ENCODE data around the gene GAB2. TPM values are rescaled to one million over a fixed set of nuclear protein-coding genes. Genes with fewer than 3 reads are reported as not detected.

Gene GAB2
- total RNA-seq, 2 experiments from 2014 or later = 0.91 to 0.98 TPM

GRCh38 chr11:78268591-78269410 is 148.8 kb downstream of the GAB2 start:
- H3K27me3 Mint-ChIP-seq = peaks cover 3% of the 10 kb centered on the region
- DNase-seq = no peak
- H3K4me1 Mint-ChIP-seq = no peaks in the 10 kb centered on the region
- H3K4me3 Mint-ChIP-seq = no peak overlapping the region
- H3K36me3 Mint-ChIP-seq = peaks cover 12% of the 10 kb centered on the region
- H3K27ac Mint-ChIP-seq = no peak overlapping the region
- peaks cover 19% of the 10 kb centered on the region for H3K9me3 Mint-ChIP-seq

GRCh38 chr11:78266451-78266850 is 151.2 kb downstream of the GAB2 start:
- DNase-seq = no peak
- H3K27me3 Mint-ChIP-seq = peaks cover 3% of the 10 kb centered on the region
- H3K4me3 Mint-ChIP-seq = no peak overlapping the region
- H3K36me3 Mint-ChIP-seq = no peaks in the 10 kb centered on the region
- H3K9me3 Mint-ChIP-seq = no peaks in the 10 kb centered on the region
- H3K4me1 Mint-ChIP-seq = no peaks in the 10 kb centered on the region
- no peak overlapping the region for H3K27ac Mint-ChIP-seq

GRCh38 chr11:78265326-78265725 is 152.3 kb downstream of the GAB2 start:
- Mint-ChIP-seq H3K27ac (no peak overlapping the region), H3K27me3 (peaks cover 3% of the 10 kb centered on the region), H3K4me3 (no peak overlapping the region), H3K4me1 (no peaks in the 10 kb centered on the region), H3K9me3 (no peaks in the 10 kb centered on the region), H3K36me3 (no peaks in the 10 kb centered on the region)
- no peak for DNase-seq

GRCh38 chr11:78262691-78263090 is 154.9 kb downstream of the GAB2 start:
- Mint-ChIP-seq H3K27ac (no peak overlapping the region), H3K27me3 (peaks cover 3% of the 10 kb centered on the region), H3K9me3 (no peaks in the 10 kb centered on the region), H3K36me3 (no peaks in the 10 kb centered on the region), H3K4me1 (no peaks in the 10 kb centered on the region), H3K4me3 (no peak overlapping the region)
- DNase-seq = no peak

- no peaks in the 10 kb centered on the region for H3K9me3 Mint-ChIP-seq
- H3K36me3 Mint-ChIP-seq = no peaks in the 10 kb centered on the region
- no peaks in the 10 kb centered on the region for H3K4me1 Mint-ChIP-seq
- peaks cover 3% of the 10 kb centered on the region for H3K27me3 Mint-ChIP-seq
- H3K27ac Mint-ChIP-seq = no peak overlapping the region
- no peak overlapping the region for H3K4me3 Mint-ChIP-seq
- no peak for DNase-seq
Measured at GRCh38 chr11:78262238-78262637, 155.4 kb downstream of the GAB2 start.

- Mint-ChIP-seq H3K27ac (no peak overlapping the region), H3K36me3 (no peaks in the 10 kb centered on the region), H3K4me3 (no peak overlapping the region), H3K9me3 (no peaks in the 10 kb centered on the region), H3K4me1 (no peaks in the 10 kb centered on the region), H3K27me3 (peaks cover 3% of the 10 kb centered on the region)
- DNase-seq = no peak
Measured at GRCh38 chr11:78261828-78262227, 155.8 kb downstream of the GAB2 start.

- Mint-ChIP-seq H3K36me3 (no peaks in the 10 kb centered on the region), H3K4me3 (no peak overlapping the region), H3K27me3 (peaks cover 3% of the 10 kb centered on the region), H3K27ac (no peak overlapping the region), H3K4me1 (peaks cover 2% of the 10 kb centered on the region), H3K9me3 (no peaks in the 10 kb centered on the region)
- DNase-seq = no peak
Measured at GRCh38 chr11:78261367-78261766, 156.3 kb downstream of the GAB2 start.

- no peak overlapping the region for H3K27ac Mint-ChIP-seq
- no peak overlapping the region for H3K4me3 Mint-ChIP-seq
- H3K4me1 Mint-ChIP-seq = peaks cover 2% of the 10 kb centered on the region
- DNase-seq = no peak
- no peaks in the 10 kb centered on the region for H3K27me3 Mint-ChIP-seq
- no peaks in the 10 kb centered on the region for H3K36me3 Mint-ChIP-seq
- H3K9me3 Mint-ChIP-seq = no peaks in the 10 kb centered on the region
Measured at GRCh38 chr11:78259777-78260487, 157.7 kb downstream of the GAB2 start.

- Mint-ChIP-seq H3K4me3 (no peak overlapping the region), H3K36me3 (no peaks in the 10 kb centered on the region), H3K27ac (no peak overlapping the region), H3K9me3 (no peaks in the 10 kb centered on the region), H3K4me1 (peaks cover 2% of the 10 kb centered on the region), H3K27me3 (no peaks in the 10 kb centered on the region)
- no peak for DNase-seq
Measured at GRCh38 chr11:78257654-78258053, 160.0 kb downstream of the GAB2 start.

- Mint-ChIP-seq H3K27ac (no peak overlapping the region), H3K4me3 (no peak overlapping the region), H3K9me3 (no peaks in the 10 kb centered on the region), H3K4me1 (peaks cover 2% of the 10 kb centered on the region), H3K36me3 (no peaks in the 10 kb centered on the region), H3K27me3 (no peaks in the 10 kb centered on the region)
- no peak for DNase-seq
Measured at GRCh38 chr11:78256962-78257361, 160.7 kb downstream of the GAB2 start.

- peaks cover 2% of the 10 kb centered on the region for H3K4me1 Mint-ChIP-seq
- no peak overlapping the region for H3K27ac Mint-ChIP-seq
- H3K36me3 Mint-ChIP-seq = no peaks in the 10 kb centered on the region
- no peaks in the 10 kb centered on the region for H3K27me3 Mint-ChIP-seq
- H3K9me3 Mint-ChIP-seq = no peaks in the 10 kb centered on the region
- DNase-seq = no peak
- H3K4me3 Mint-ChIP-seq = no peak overlapping the region
Measured at GRCh38 chr11:78255919-78256318, 161.7 kb downstream of the GAB2 start.

- Mint-ChIP-seq H3K9me3 (no peaks in the 10 kb centered on the region), H3K4me3 (no peak overlapping the region), H3K27ac (no peak overlapping the region), H3K4me1 (peaks cover 2% of the 10 kb centered on the region), H3K27me3 (no peaks in the 10 kb centered on the region), H3K36me3 (no peaks in the 10 kb centered on the region)
- no peak for DNase-seq
Measured at GRCh38 chr11:78254268-78254667, 163.4 kb downstream of the GAB2 start.

GRCh38 chr11:78253797-78254196 is 163.8 kb downstream of the GAB2 start:
- Mint-ChIP-seq H3K4me3 (no peak overlapping the region), H3K4me1 (peaks cover 3% of the 10 kb centered on the region), H3K36me3 (no peaks in the 10 kb centered on the region)

GRCh38 chr11:78251083-78251775 is 166.4 kb downstream of the GAB2 start:
- no peaks in the 10 kb centered on the region for H3K36me3 Mint-ChIP-seq
- H3K4me1 Mint-ChIP-seq = peaks cover 2% of the 10 kb centered on the region
- DNase-seq = no peak
- H3K9me3 Mint-ChIP-seq = no peaks in the 10 kb centered on the region
- no peak overlapping the region for H3K27ac Mint-ChIP-seq
- no peak overlapping the region for H3K4me3 Mint-ChIP-seq
- H3K27me3 Mint-ChIP-seq = no peaks in the 10 kb centered on the region

More at GRCh38 chr11:78253797-78254196, 163.8 kb downstream of the GAB2 start:
- no peak for DNase-seq
- Mint-ChIP-seq H3K9me3 (no peaks in the 10 kb centered on the region), H3K27me3 (no peaks in the 10 kb centered on the region), H3K27ac (no peak overlapping the region)

- H3K36me3 Mint-ChIP-seq = no peaks in the 10 kb centered on the region
- H3K27ac Mint-ChIP-seq = no peak overlapping the region
- no peaks in the 10 kb centered on the region for H3K27me3 Mint-ChIP-seq
- H3K4me1 Mint-ChIP-seq = peaks cover 2% of the 10 kb centered on the region
- H3K4me3 Mint-ChIP-seq = no peak overlapping the region
- no peak for DNase-seq
- peaks cover 2% of the 10 kb centered on the region for H3K9me3 Mint-ChIP-seq
Measured at GRCh38 chr11:78250099-78250498, 167.5 kb downstream of the GAB2 start.

Data from activated naive CD8-positive, alpha-beta T cell treated with anti-CD3 and anti-CD28 coated beads for 36 hours (primary cell).